GM08714 (cell line): ENCODE data around the gene CDKAL1.

Experiments used
- H3K4me3 ChIP-seq: fragments of 200-500 bp; sonication (Bioruptor generic); 2 replicates; pipeline ENCODE4 v1.5.1; 2014; ENCODE audit warnings: mild to moderate bottlenecking, low read length, inconsistent platforms
- ZNF274 ChIP-seq: IDR thresholded peaks from 2 replicates; pipeline ENCODE4 v1.6.1; 2012; ENCODE audit warnings: mild to moderate bottlenecking, low read depth, low read length

Gene CDKAL1

GRCh38 chr6:21271428-21272155 is 737.3 kb downstream of the CDKAL1 start:
- no peak overlapping the region for H3K4me3 ChIP-seq
- no peak for TF ChIP-seq ZNF274

GRCh38 chr6:21273451-21273850 is 739.2 kb downstream of the CDKAL1 start:
- no peak overlapping the region for H3K4me3 ChIP-seq
- TF ChIP-seq ZNF274, result no peak

DNA sequence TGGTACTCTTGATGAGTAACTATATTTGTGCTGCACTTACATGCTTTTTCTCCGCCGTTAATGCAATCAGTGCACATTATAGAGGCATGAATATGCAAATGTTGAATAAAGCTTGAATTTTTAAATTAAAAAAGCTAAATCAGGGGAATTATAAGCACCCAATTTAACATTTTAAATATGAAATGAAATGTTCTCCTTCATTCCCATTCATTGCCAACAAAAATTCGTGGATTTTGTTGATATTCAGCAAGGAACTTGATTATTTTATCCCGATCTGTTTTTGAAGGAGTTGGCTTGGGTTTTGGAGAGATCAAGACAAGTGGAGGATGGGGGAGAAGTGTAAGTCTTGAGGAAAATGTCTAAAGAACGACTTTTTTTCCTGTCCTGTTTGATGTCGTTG is 740.6 kb downstream of the CDKAL1 start:
- TF ChIP-seq ZNF274, result no peak
- no peak overlapping the region for H3K4me3 ChIP-seq

DNA sequence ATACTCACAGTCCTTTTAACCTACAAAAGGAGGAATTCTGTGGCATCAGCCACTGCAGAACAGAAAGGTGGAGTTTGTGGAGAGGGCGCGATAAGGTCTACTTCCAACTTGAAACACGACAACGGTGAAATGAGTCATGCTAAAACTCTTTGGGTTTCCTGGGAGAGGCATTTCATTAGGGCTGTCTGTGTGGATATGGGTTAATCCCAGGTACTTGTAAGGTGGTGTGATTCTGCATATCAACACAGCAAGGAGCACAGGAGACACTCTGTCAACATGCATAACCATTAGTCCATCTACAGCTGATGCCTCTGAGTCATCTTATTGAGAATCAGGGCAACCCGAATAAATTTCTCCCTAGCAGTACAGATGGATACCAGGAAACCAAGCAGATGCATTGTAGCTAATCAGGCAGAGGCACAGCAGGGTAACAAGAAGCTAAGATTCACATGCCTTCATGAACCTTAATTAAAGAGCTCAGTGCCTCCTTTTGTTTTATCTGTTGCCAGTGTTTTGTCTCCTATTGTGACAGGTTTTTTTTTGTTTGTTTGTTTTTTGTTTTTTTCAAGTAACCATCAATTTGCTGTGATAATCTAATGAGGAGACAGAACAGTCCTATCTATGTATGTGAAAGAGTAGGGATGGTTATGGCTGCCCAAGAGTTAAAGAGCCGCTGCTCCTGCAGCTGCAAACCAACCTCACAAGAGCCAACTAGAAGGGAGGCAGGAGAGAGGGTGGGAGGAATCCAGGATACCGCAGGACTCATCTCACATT is 743.5 kb downstream of the CDKAL1 start:
- H3K4me3 ChIP-seq, result no peak overlapping the region

GRCh38 chr6:21278375-21278745 is 744.1 kb downstream of the CDKAL1 start:
- TF ChIP-seq ZNF274, result no peak
- no peak overlapping the region for H3K4me3 ChIP-seq

More for the DNA sequence above, 743.5 kb downstream of the CDKAL1 start:
- no peak for TF ChIP-seq ZNF274

DNA sequence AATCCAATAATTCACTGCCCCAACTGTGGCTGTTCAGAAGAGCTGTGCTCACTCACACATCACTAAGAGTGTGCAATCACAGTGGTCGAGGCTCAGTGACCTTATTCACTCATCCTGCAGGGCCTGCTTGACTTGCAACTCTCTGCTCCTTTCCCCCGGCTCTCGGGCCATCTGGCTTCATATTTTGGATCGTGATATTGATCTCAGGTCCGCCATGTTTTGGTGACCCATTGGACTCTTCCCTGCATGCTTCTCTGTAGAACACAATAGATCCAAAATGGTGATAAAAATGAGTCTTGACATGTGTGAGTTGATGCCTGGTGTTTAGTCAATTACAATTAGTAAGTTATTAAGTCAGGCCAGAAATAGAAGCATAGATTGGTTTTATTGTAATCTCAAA is 745.4 kb downstream of the CDKAL1 start:
- no peak for TF ChIP-seq ZNF274
- no peak overlapping the region for H3K4me3 ChIP-seq

GRCh38 chr6:21281366-21281765 is 747.1 kb downstream of the CDKAL1 start:
- H3K4me3 ChIP-seq, result no peak overlapping the region
- no peak for TF ChIP-seq ZNF274
